GM12874 (cell line): ENCODE measurements around the gene MAML2.

Experiments
- TF ChIP-seq, protein P1 (sequence below): IDR thresholded peaks from 2 replicates; pipeline ENCODE4 v1.5.1; 2011; ENCODE audit warnings: low read depth, mild to moderate bottlenecking, control low read depth, low read length, moderate library complexity; ENCODE audit not compliant: insufficient read depth

MAML2 gene

DNA sequence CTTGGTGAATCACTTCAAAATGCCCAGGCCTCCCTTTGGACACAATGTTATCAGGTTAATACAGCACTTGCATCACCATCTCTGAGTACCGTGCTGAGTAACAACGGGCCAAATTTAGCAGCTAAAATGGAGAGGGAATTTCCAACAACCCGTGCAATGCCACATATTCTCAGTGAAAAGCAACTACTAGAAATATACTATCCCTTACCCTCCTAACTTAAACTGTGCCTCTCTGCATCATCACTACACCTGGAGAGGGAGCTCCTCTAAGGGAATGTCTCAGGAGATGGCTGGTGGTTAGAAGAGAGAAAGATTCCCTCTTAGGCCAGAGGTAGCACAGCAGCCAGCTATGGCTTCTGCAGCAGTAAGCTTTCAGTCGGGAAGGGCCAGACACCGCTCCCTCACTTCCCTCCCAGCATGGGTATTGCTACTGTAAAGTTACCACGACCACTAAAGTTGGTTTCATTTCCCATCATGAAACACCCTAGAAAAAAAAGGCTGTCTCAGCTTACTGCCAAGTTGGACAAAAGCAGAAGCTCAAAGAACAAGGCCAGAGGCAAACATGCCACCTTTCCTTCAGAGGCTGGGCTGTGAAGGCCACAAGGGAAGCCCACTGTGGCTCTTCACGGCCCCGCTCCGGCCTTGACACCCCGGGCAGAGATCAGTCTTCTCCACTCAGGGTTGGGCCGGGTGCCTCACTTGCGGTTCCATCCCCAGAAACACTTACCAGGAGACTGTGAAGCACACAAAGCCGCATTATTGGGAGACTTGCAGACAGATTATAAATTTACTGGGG, 3.9 kb downstream of the MAML2 start:
- TF ChIP-seq, protein P1, sequence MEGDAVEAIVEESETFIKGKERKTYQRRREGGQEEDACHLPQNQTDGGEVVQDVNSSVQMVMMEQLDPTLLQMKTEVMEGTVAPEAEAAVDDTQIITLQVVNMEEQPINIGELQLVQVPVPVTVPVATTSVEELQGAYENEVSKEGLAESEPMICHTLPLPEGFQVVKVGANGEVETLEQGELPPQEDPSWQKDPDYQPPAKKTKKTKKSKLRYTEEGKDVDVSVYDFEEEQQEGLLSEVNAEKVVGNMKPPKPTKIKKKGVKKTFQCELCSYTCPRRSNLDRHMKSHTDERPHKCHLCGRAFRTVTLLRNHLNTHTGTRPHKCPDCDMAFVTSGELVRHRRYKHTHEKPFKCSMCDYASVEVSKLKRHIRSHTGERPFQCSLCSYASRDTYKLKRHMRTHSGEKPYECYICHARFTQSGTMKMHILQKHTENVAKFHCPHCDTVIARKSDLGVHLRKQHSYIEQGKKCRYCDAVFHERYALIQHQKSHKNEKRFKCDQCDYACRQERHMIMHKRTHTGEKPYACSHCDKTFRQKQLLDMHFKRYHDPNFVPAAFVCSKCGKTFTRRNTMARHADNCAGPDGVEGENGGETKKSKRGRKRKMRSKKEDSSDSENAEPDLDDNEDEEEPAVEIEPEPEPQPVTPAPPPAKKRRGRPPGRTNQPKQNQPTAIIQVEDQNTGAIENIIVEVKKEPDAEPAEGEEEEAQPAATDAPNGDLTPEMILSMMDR, result no peak

DNA sequence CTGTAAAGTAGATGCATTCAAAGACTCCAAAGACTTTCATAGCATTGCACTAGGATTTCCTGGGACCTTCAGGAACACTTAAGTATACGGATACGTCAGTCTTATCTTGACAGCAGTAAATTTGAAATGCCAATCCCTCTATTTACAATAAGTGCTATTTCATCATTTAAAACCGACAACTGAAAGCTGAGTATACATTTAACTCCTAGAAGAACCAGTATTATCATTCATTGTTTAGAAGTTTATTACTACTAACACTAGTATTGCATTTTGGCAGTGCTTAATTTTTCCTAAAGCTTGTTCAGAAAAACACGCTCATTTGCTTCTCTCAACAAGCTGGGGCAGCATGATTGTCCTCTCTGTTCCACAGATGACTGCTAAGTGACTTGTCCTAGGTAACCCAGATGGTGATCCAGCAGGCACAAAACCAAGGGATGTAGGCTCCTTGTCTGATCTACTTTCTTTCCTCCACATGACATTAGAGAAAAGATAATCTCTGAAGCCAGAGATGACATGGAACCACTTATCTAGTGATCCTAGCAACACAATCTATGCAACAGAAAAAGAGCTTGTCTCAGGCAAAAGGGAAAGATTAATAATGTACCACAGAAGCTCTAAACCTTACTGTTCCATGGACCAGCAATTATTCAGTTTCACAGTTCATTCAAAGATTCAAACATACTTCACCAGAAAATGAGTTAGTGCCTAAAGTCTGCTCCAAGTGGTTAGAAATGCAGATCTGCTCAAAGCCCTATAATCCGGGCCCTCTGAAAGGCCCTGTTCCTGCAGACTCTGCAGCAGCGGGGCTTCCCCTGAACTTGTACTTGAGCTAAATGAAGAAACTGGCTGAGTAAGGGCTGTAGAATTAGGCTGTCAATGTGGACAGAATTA, 5.2 kb downstream of the MAML2 start:
- TF ChIP-seq, protein P1, result no peak

- TF ChIP-seq, protein P1, result no peak
Measured at GRCh38 chr11:96335388-96335787, 7.6 kb downstream of the MAML2 start.

GRCh38 chr11:96334219-96334618, 8.8 kb downstream of the MAML2 start:
- TF ChIP-seq, protein P1, result no peak

- TF ChIP-seq, protein P1, result no peak
Measured at GRCh38 chr11:96333191-96333719, 9.7 kb downstream of the MAML2 start.

DNA sequence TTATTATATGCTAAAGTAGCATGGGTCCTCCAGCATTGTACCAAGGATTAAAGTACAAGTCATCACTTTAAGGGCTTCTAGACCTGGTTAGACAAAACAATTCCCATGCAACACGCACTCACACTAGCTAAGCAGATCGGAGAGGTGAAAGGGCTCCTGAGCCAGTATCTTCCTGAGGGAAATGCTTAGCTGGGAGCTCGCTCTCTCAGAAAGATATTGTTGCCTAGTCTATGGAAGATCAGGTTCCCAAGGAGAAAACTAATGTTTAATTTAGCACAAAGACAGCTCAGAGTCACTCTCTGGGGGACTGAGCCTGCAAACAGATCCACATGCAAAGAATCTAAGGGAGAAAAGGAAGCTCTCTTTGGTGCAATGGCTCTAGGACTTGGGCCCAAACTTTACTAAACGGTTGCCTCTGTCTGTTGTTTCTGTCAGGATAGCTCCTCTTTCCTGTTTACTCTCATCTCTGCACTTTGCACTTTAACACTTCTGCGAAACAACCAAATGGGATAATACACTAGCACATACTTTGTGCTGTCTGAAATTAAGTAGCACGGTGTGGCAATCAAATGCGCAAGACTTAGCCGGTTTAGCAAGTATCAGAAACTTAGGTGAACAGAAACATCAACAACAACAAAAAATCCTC, 10.7 kb downstream of the MAML2 start:
- TF ChIP-seq, protein P1, result no peak

DNA sequence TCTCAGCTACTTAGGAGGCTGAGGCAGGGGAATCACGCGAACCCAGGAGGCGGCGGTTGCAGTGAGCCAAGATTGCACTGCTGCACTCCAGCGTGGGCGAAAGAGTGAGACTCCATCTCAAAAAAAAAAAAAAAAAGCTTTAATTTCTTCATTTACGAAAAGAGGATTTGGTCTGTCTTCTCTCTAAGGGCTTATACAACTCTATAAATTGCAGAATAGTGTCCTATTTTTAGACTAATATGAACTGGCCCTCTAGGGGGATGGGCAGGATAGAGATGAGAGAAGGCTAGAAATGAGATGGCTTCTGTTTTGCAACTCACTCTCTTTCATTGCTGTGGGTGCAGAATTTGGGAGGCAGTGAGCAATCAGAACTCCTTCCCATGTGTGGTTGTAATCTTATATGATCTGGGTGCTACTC, 11.3 kb downstream of the MAML2 start:
- TF ChIP-seq, protein P1, result no peak
